HepG2 (cell line): ENCODE results near the gene PRR12. TPM values are rescaled to one million over a fixed set of nuclear protein-coding genes. Genes with fewer than 3 reads are reported as not detected.
A peak's percentile ranks its signal among the peaks of the same experiment; 100 is the strongest.

ENCODE experiments used
- ARNT2 ChIP-seq: sonication (generic); formaldehyde crosslinking; IDR thresholded peaks from 2 replicates; pipeline ENCODE4 v1.8.0; 2022; ENCODE audit warnings: mild to moderate bottlenecking, low read depth, missing genetic modification reagents, moderate library complexity
- FOSL2 ChIP-seq: sonication (generic); formaldehyde crosslinking; IDR thresholded peaks from 2 replicates; pipeline ENCODE4 v1.4.0; 2020; ENCODE audit warnings: missing genetic modification reagents
- MTF2 ChIP-seq: sonication (generic); formaldehyde crosslinking; IDR thresholded peaks from 2 replicates; pipeline ENCODE4 v1.5.0; 2020; ENCODE audit warnings: missing genetic modification reagents, borderline replicate concordance
- NFRKB ChIP-seq: fragments of 450-650 bp; IDR thresholded peaks from 2 replicates; pipeline ENCODE4 v1.6.1; 2017
- PLRG1 ChIP-seq: fragments of 450-650 bp; conservative IDR thresholded peaks from 2 replicates; pipeline ENCODE4 v1.6.1; 2016
- ZFP41 ChIP-seq: sonication (generic); formaldehyde crosslinking; IDR thresholded peaks from 2 replicates; pipeline ENCODE4 v1.4.0; 2020; ENCODE audit warnings: mild to moderate bottlenecking, missing genetic modification reagents, borderline replicate concordance
- ZNF24 ChIP-seq: fragments of 450-650 bp; IDR thresholded peaks from 2 replicates; pipeline ENCODE4 v1.6.1; 2017; ENCODE audit warnings: antibody characterized with exemption, mild to moderate bottlenecking
- ZNF256 ChIP-seq: sonication (generic); formaldehyde crosslinking; conservative IDR thresholded peaks from 2 replicates; pipeline ENCODE4 v1.4.0; 2020; ENCODE audit warnings: missing genetic modification reagents
- ZNF496 ChIP-seq: sonication (generic); formaldehyde crosslinking; IDR thresholded peaks from 2 replicates; pipeline ENCODE4 v1.8.1; 2023; ENCODE audit warnings: mild to moderate bottlenecking, moderate library complexity, missing genetic modification reagents; ENCODE audit not compliant: insufficient replicate concordance
- ZNF530 ChIP-seq: sonication (generic); formaldehyde crosslinking; IDR thresholded peaks from 2 replicates; pipeline ENCODE4 v1.5.0; 2020; ENCODE audit warnings: low read depth, mild to moderate bottlenecking, missing genetic modification reagents
- polyA plus RNA-seq, 8 experiments: library from polyadenylated mRNA; depleted of rRNA in 3 of 8; stranded (reverse) in 7 of 8; unstranded in 1 of 8; fragments of >200 nt; fragmentation: Illumina TruSeq in 4 of 8; extraction: Trizol in 4 of 8; gene quantifications; 2 replicates each; pipeline versions ENCODE4 v1.2.1 to v1.2.3, GENCODE V29; 2011 to 2016; ENCODE audit warnings: low read depth in 4 of 8, missing spikeins in 1 of 8, mixed read lengths in 1 of 8; ENCODE audit not compliant: insufficient read depth in 1 of 8
- total RNA-seq, 5 experiments: library from RNA; depleted of rRNA; stranded (reverse); fragments of >200 nt; fragmentation: Illumina TruSeq; extraction: Trizol; gene quantifications; 2 replicates each; pipeline ENCODE4 v1.2.3, GENCODE V29; 2016; ENCODE audit warnings: low read depth in 1 of 5
- TF ChIP-seq, protein P1 (sequence below): sonication (generic); formaldehyde crosslinking; conservative IDR thresholded peaks from 2 replicates; pipeline ENCODE4 v1.8.0; 2022; ENCODE audit warnings: missing genetic modification reagents
- TF ChIP-seq, protein P2 (sequence below): IDR thresholded peaks from 2 replicates; pipeline ENCODE4 v1.4.0; 2020; ENCODE audit warnings: mild to moderate bottlenecking, missing genetic modification reagents
- TF ChIP-seq, protein P3 (sequence below): sonication (generic); formaldehyde crosslinking; IDR thresholded peaks from 2 replicates; pipeline ENCODE4 v1.9.0; 2021; ENCODE audit warnings: missing genetic modification reagents, borderline replicate concordance
- TF ChIP-seq, protein P4 (sequence below): sonication (generic); formaldehyde crosslinking; conservative IDR thresholded peaks from 2 replicates; pipeline ENCODE4 v1.4.0; 2020; ENCODE audit warnings: mild to moderate bottlenecking, missing genetic modification reagents, moderate library complexity

Gene PRR12
- total and polyA plus RNA-seq, 2 of the 13 experiments (the other 11 are each of a cell fraction or from before 2014, with no cell fraction given), result 0.62 to 1.5 TPM

GRCh38 chr19:49614096-49614833 is 23.3 kb downstream of the PRR12 start (continued):
- TF ChIP-seq ARNT2 (CRISPR knock-in tag), result no peak
- TF ChIP-seq, protein P1, sequence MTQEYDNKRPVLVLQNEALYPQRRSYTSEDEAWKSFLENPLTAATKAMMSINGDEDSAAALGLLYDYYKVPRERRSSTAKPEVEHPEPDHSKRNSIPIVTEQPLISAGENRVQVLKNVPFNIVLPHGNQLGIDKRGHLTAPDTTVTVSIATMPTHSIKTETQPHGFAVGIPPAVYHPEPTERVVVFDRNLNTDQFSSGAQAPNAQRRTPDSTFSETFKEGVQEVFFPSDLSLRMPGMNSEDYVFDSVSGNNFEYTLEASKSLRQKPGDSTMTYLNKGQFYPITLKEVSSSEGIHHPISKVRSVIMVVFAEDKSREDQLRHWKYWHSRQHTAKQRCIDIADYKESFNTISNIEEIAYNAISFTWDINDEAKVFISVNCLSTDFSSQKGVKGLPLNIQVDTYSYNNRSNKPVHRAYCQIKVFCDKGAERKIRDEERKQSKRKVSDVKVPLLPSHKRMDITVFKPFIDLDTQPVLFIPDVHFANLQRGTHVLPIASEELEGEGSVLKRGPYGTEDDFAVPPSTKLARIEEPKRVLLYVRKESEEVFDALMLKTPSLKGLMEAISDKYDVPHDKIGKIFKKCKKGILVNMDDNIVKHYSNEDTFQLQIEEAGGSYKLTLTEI, result no peak
- no peak for TF ChIP-seq NFRKB
- TF ChIP-seq, protein P2, sequence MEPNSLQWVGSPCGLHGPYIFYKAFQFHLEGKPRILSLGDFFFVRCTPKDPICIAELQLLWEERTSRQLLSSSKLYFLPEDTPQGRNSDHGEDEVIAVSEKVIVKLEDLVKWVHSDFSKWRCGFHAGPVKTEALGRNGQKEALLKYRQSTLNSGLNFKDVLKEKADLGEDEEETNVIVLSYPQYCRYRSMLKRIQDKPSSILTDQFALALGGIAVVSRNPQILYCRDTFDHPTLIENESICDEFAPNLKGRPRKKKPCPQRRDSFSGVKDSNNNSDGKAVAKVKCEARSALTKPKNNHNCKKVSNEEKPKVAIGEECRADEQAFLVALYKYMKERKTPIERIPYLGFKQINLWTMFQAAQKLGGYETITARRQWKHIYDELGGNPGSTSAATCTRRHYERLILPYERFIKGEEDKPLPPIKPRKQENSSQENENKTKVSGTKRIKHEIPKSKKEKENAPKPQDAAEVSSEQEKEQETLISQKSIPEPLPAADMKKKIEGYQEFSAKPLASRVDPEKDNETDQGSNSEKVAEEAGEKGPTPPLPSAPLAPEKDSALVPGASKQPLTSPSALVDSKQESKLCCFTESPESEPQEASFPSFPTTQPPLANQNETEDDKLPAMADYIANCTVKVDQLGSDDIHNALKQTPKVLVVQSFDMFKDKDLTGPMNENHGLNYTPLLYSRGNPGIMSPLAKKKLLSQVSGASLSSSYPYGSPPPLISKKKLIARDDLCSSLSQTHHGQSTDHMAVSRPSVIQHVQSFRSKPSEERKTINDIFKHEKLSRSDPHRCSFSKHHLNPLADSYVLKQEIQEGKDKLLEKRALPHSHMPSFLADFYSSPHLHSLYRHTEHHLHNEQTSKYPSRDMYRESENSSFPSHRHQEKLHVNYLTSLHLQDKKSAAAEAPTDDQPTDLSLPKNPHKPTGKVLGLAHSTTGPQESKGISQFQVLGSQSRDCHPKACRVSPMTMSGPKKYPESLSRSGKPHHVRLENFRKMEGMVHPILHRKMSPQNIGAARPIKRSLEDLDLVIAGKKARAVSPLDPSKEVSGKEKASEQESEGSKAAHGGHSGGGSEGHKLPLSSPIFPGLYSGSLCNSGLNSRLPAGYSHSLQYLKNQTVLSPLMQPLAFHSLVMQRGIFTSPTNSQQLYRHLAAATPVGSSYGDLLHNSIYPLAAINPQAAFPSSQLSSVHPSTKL (CRISPR knock-in tag), result 0 out of 2 replicates have a peak, but pooled peaks have one; percentile 12
- TF ChIP-seq ZNF530 (CRISPR knock-in tag), result no peak
- no peak for TF ChIP-seq MTF2
- TF ChIP-seq, protein P3, sequence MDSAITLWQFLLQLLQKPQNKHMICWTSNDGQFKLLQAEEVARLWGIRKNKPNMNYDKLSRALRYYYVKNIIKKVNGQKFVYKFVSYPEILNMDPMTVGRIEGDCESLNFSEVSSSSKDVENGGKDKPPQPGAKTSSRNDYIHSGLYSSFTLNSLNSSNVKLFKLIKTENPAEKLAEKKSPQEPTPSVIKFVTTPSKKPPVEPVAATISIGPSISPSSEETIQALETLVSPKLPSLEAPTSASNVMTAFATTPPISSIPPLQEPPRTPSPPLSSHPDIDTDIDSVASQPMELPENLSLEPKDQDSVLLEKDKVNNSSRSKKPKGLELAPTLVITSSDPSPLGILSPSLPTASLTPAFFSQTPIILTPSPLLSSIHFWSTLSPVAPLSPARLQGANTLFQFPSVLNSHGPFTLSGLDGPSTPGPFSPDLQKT (CRISPR knock-in tag), result no peak
- TF ChIP-seq ZFP41, result no peak
- TF ChIP-seq, protein P4, sequence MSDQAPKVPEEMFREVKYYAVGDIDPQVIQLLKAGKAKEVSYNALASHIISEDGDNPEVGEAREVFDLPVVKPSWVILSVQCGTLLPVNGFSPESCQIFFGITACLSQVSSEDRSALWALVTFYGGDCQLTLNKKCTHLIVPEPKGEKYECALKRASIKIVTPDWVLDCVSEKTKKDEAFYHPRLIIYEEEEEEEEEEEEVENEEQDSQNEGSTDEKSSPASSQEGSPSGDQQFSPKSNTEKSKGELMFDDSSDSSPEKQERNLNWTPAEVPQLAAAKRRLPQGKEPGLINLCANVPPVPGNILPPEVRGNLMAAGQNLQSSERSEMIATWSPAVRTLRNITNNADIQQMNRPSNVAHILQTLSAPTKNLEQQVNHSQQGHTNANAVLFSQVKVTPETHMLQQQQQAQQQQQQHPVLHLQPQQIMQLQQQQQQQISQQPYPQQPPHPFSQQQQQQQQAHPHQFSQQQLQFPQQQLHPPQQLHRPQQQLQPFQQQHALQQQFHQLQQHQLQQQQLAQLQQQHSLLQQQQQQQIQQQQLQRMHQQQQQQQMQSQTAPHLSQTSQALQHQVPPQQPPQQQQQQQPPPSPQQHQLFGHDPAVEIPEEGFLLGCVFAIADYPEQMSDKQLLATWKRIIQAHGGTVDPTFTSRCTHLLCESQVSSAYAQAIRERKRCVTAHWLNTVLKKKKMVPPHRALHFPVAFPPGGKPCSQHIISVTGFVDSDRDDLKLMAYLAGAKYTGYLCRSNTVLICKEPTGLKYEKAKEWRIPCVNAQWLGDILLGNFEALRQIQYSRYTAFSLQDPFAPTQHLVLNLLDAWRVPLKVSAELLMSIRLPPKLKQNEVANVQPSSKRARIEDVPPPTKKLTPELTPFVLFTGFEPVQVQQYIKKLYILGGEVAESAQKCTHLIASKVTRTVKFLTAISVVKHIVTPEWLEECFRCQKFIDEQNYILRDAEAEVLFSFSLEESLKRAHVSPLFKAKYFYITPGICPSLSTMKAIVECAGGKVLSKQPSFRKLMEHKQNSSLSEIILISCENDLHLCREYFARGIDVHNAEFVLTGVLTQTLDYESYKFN (CRISPR knock-in tag), result 0 out of 2 replicates have a peak, but pooled peaks have one; percentile 14
- no peak for TF ChIP-seq PLRG1
- TF ChIP-seq ZNF496 (CRISPR knock-in tag), result no peak
- peak; percentile 83 for TF ChIP-seq FOSL2 (CRISPR knock-in tag)
- TF ChIP-seq ZNF24, result no peak
- no peak for TF ChIP-seq ZNF256 (CRISPR knock-in tag)
